WERI-Rb-1 (cell line): Measurements from ENCODE around the gene PLXNA4.
A peak's percentile ranks its signal among the peaks of the same experiment; 100 is the strongest.

Experiments
- DNase-seq: peaks from one replicate; pipeline ENCODE4 v3.0.0-alpha.2; 2020
- H3K27ac ChIP-seq: fragments of 250-450 bp; sonication (Bioruptor Pico); 2 replicates; pipeline ENCODE4 v1.5.1; 2020; ENCODE audit warnings: mild to moderate bottlenecking, moderate library complexity
- H3K27me3 ChIP-seq: fragments of 250-450 bp; sonication (Bioruptor Pico); 2 replicates; pipeline ENCODE4 v1.5.1; 2021; ENCODE audit warnings: mild to moderate bottlenecking, low read depth, moderate library complexity; ENCODE audit not compliant: insufficient read depth, severe bottlenecking
- H3K36me3 ChIP-seq: fragments of 250-450 bp; sonication (Bioruptor Pico); 2 replicates; pipeline ENCODE4 v1.5.1; 2020; ENCODE audit warnings: mild to moderate bottlenecking, moderate library complexity
- H3K4me3 ChIP-seq: 2 replicates; pipeline ENCODE4 v1.5.1; 2011; ENCODE audit warnings: low read depth, mild to moderate bottlenecking, control low read depth, low read length
- H3K9me3 ChIP-seq: fragments of 250-450 bp; sonication (Bioruptor Pico); 2 replicates; pipeline ENCODE4 v1.5.1; 2021; ENCODE audit warnings: mild to moderate bottlenecking, moderate library complexity; ENCODE audit not compliant: severe bottlenecking
- CTCF ChIP-seq: IDR thresholded peaks from 2 replicates; pipeline ENCODE4 v1.5.1; 2011; ENCODE audit warnings: low read depth, mild to moderate bottlenecking, control low read depth, inconsistent platforms, low read length

PLXNA4 gene

GRCh38 chr7:132546366-132547127 is 29.7 kb downstream of the PLXNA4 start:
- peak; percentile 46 for DNase-seq
- H3K36me3 ChIP-seq, result no peaks in the 10 kb centered on the region
- TF ChIP-seq CTCF, result no peak
- no peaks in the 10 kb centered on the region for H3K27me3 ChIP-seq
- peaks cover 5% of the 10 kb centered on the region for H3K9me3 ChIP-seq
- no peak overlapping the region for H3K4me3 ChIP-seq
- H3K27ac ChIP-seq, result no peak overlapping the region

- no peak overlapping the region for H3K4me3 ChIP-seq
- no peak for DNase-seq
- no peak overlapping the region for H3K27ac ChIP-seq
- no peaks in the 10 kb centered on the region for H3K9me3 ChIP-seq
- no peak for TF ChIP-seq CTCF
- no peaks in the 10 kb centered on the region for H3K27me3 ChIP-seq
- H3K36me3 ChIP-seq, result no peaks in the 10 kb centered on the region
Observed at GRCh38 chr7:132545756-132546155, 30.5 kb downstream of the PLXNA4 start.

- H3K9me3 ChIP-seq, result no peaks in the 10 kb centered on the region
- DNase-seq, result no peak
- no peak for TF ChIP-seq CTCF
- no peak overlapping the region for H3K27ac ChIP-seq
- H3K4me3 ChIP-seq, result no peak overlapping the region
- H3K27me3 ChIP-seq, result no peaks in the 10 kb centered on the region
- H3K36me3 ChIP-seq, result no peaks in the 10 kb centered on the region
Observed at GRCh38 chr7:132544999-132545398, 31.3 kb downstream of the PLXNA4 start.

GRCh38 chr7:132544025-132544424 is 32.2 kb downstream of the PLXNA4 start:
- Histone ChIP-seq H3K27me3 (no peaks in the 10 kb centered on the region), H3K9me3 (no peaks in the 10 kb centered on the region), H3K4me3 (no peak overlapping the region), H3K36me3 (no peaks in the 10 kb centered on the region), H3K27ac (no peak overlapping the region)
- no peak for TF ChIP-seq CTCF
- no peak for DNase-seq

- no peaks in the 10 kb centered on the region for H3K9me3 ChIP-seq
- H3K36me3 ChIP-seq, result no peaks in the 10 kb centered on the region
- no peak overlapping the region for H3K27ac ChIP-seq
- no peak overlapping the region for H3K4me3 ChIP-seq
- TF ChIP-seq CTCF, result no peak
- DNase-seq, result no peak
- H3K27me3 ChIP-seq, result no peaks in the 10 kb centered on the region
Observed at GRCh38 chr7:132542895-132543294, 33.4 kb downstream of the PLXNA4 start.

GRCh38 chr7:132541656-132542055 is 34.6 kb downstream of the PLXNA4 start:
- Histone ChIP-seq H3K27me3 (no peaks in the 10 kb centered on the region), H3K9me3 (no peaks in the 10 kb centered on the region), H3K27ac (no peak overlapping the region), H3K4me3 (no peak overlapping the region), H3K36me3 (no peaks in the 10 kb centered on the region)
- no peak for DNase-seq
- no peak for TF ChIP-seq CTCF
